GM12891 (cell line): ENCODE data around the gene PTPRJ.

ENCODE experiments used
- PAX5 ChIP-seq: IDR thresholded peaks from 2 replicates; pipeline ENCODE4 v1.6.1; 2011; ENCODE audit warnings: low read length, moderate library complexity, mild to moderate bottlenecking; ENCODE audit not compliant: insufficient read depth, severe bottlenecking
- POLR2A ChIP-seq: IDR thresholded peaks from 2 replicates; pipeline ENCODE4 v1.6.1; 2011; ENCODE audit warnings: low read depth, low read length, control low read depth
- POLR2AphosphoS5 ChIP-seq: IDR thresholded peaks from 2 replicates; pipeline ENCODE4 v1.6.1; 2011; ENCODE audit warnings: low read depth, low read length, control low read depth
- POU2F2 ChIP-seq: IDR thresholded peaks from 2 replicates; pipeline ENCODE4 v1.6.1; 2011; ENCODE audit warnings: low read depth, mild to moderate bottlenecking, control low read depth, low read length, moderate library complexity
- SPI1 ChIP-seq: IDR thresholded peaks from 2 replicates; pipeline ENCODE4 v1.6.1; 2011; ENCODE audit warnings: low read depth, low read length, control low read depth
- TAF1 ChIP-seq: IDR thresholded peaks from 2 replicates; pipeline ENCODE4 v1.6.1; 2011; ENCODE audit warnings: low read depth, low read length, control low read depth

GRCh38 chr11:48062649-48063048 lies 82.3 kb downstream of the PTPRJ start:
- TF ChIP-seq POLR2AphosphoS5: no peak
- no peak for TF ChIP-seq POLR2A
- TF ChIP-seq TAF1: no peak
- no peak for TF ChIP-seq SPI1
- no peak for TF ChIP-seq PAX5
- TF ChIP-seq POU2F2: no peak
